NCI-H748 (cell line): ENCODE measurements around the gene SLC41A1.
A peak's percentile ranks its signal among the peaks of the same experiment; 100 is the strongest.
"Not testable (repeated sequence)": the region's sequence is repeated elsewhere in the genome, so short reads cannot be mapped to it uniquely, and the experiment has no call there.

Experiments
- DNase-seq: peaks from one replicate; lab custom pipeline; 2025; ENCODE audit not compliant: unreplicated experiment; lab: John Stamatoyannopoulos, UW

Gene SLC41A1

GRCh38 chr1:205812878-205813754, at the start of gene SLC41A1:
Gene SLC41A1 (minus strand): TSS chr1:205813198. CDS start chr1:205810441, 2,757 bp downstream.
- DNase-seq = peak; percentile 79

GRCh38 chr1:205861540-205861939, 48.5 kb upstream of the SLC41A1 start:
- no peak for DNase-seq

- DNase-seq = no peak
These were observed 45.4 kb upstream of the SLC41A1 start for GRCh38 chr1:205858141-205858961.

- DNase-seq = not testable (repeated sequence)
These were observed 44.5 kb upstream of the SLC41A1 start for GRCh38 chr1:205857501-205857900.

GRCh38 chr1:205856433-205856832, 43.4 kb upstream of the SLC41A1 start:
- no peak for DNase-seq

GRCh38 chr1:205852969-205853368, 40.0 kb upstream of the SLC41A1 start:
- DNase-seq = no peak

GRCh38 chr1:205851993-205852392, 39.0 kb upstream of the SLC41A1 start:
- no peak for DNase-seq

GRCh38 chr1:205849619-205850355, 36.8 kb upstream of the SLC41A1 start, which contains the start of gene PM20D1:
Gene PM20D1 (minus strand): TSS chr1:205850132. CDS start chr1:205850072, 60 bp downstream.
- DNase-seq = no peak

- no peak for DNase-seq
These were observed 30.2 kb upstream of the SLC41A1 start for GRCh38 chr1:205843036-205843859.

- no peak for DNase-seq
These were observed 29.2 kb upstream of the SLC41A1 start for GRCh38 chr1:205842229-205842628.

- DNase-seq = no peak
These were observed 27.3 kb upstream of the SLC41A1 start for GRCh38 chr1:205840146-205840923.

GRCh38 chr1:205837382-205837970, 24.5 kb upstream of the SLC41A1 start:
- no peak for DNase-seq

- DNase-seq = no peak
These were observed 21.8 kb upstream of the SLC41A1 start for GRCh38 chr1:205834751-205835150.

GRCh38 chr1:205832326-205832751, 19.3 kb upstream of the SLC41A1 start:
- no peak for DNase-seq

- peak; percentile 2 for DNase-seq
These were observed 14.6 kb upstream of the SLC41A1 start for GRCh38 chr1:205827623-205828022.

GRCh38 chr1:205826995-205827394, 14.0 kb upstream of the SLC41A1 start:
- DNase-seq = no peak

GRCh38 chr1:205826016-205826806, 13.2 kb upstream of the SLC41A1 start:
- no peak for DNase-seq

GRCh38 chr1:205824180-205824579, 11.2 kb upstream of the SLC41A1 start:
- no peak for DNase-seq
